Calu3 (cell line): ENCODE results near the gene TTLL11. TPM values are rescaled to one million over a fixed set of nuclear protein-coding genes. Genes with fewer than 3 reads are reported as not detected.

Source experiments
- BruUV-seq: library from RNA; stranded (reverse); fragments of 400-500 nt; replicated peaks from 2 replicates; lab custom pipeline; 2021; lab: Mats Ljungman, UMichigan
- CTCF ChIA-PET: fragments of 300-600 bp; sonication (Branson Sonifier 250); formaldehyde crosslinking; loops from one replicate; lab custom pipeline; 2022; ENCODE audit warnings: antibody characterized with exemption; lab: Charles Lee
- DNase-seq: peaks from one replicate; pipeline ENCODE4 v3.0.0; 2022
- H3K27ac Mint-ChIP-seq: one replicate; pipeline ENCODE4 v1.8.0; 2022; ENCODE audit warnings: mixed read lengths; ENCODE audit not compliant: unreplicated experiment
- H3K27me3 Mint-ChIP-seq: one replicate; pipeline ENCODE4 v1.8.0; 2022; ENCODE audit warnings: mixed read lengths; ENCODE audit not compliant: unreplicated experiment
- H3K36me3 Mint-ChIP-seq: one replicate; pipeline ENCODE4 v1.8.0; 2022; ENCODE audit warnings: mild to moderate bottlenecking, moderate library complexity, mixed read lengths; ENCODE audit not compliant: insufficient read depth, unreplicated experiment
- H3K4me1 Mint-ChIP-seq: one replicate; pipeline ENCODE4 v1.8.0; 2022; ENCODE audit warnings: mild to moderate bottlenecking, low read depth, mixed read lengths; ENCODE audit not compliant: unreplicated experiment
- H3K4me3 Mint-ChIP-seq: one replicate; pipeline ENCODE4 v1.8.0; 2022; ENCODE audit warnings: mild to moderate bottlenecking, low read depth, moderate library complexity, mixed read lengths; ENCODE audit not compliant: unreplicated experiment
- H3K9me3 Mint-ChIP-seq: one replicate; pipeline ENCODE4 v1.8.0; 2022; ENCODE audit warnings: low read depth, mixed read lengths; ENCODE audit not compliant: unreplicated experiment
- CTCF ChIP-seq: fragments of 200-600 bp; IDR thresholded peaks from one replicate; pipeline ENCODE4 v1.8.0; 2022; ENCODE audit warnings: antibody characterized with exemption; ENCODE audit not compliant: unreplicated experiment
- intact Hi-C: fragments of 100-400 bp; cut with micrococcal nuclease; formaldehyde crosslinking; loops from one replicate; pipeline ENCODE4 v1.10.0; 2022; ENCODE audit not compliant: unreplicated experiment
- total RNA-seq: library from RNA; stranded (reverse); gene quantifications from 2 replicates; pipeline ENCODE4 v1.2.3, GENCODE V29; 2022

TTLL11 gene
- total RNA-seq, 1 experiment from 2014 or later, result 10.5 TPM

- DNase-seq, result no peak
- Mint-ChIP-seq H3K9me3 (no peaks in the 10 kb centered on the region), H3K27ac (no peak overlapping the region), H3K36me3 (no peaks in the 10 kb centered on the region), H3K4me3 (no peak overlapping the region), H3K4me1 (peaks cover 55% of the 10 kb centered on the region), H3K27me3 (no peaks in the 10 kb centered on the region)
- BruUV-seq, result no TSS peak
- intact Hi-C loops, result no loop called here
- CTCF ChIA-PET, result no interaction called here
- TF ChIP-seq CTCF, result no peak
These were observed 134.6 kb downstream of the TTLL11 start for GRCh38 chr9:121958530-121958929.

GRCh38 chr9:121956808-121957207 lies 136.3 kb downstream of the TTLL11 start:
- Mint-ChIP-seq H3K36me3 (no peaks in the 10 kb centered on the region), H3K27me3 (no peaks in the 10 kb centered on the region), H3K4me3 (no peak overlapping the region), H3K9me3 (no peaks in the 10 kb centered on the region), H3K27ac (no peak overlapping the region), H3K4me1 (peaks cover 43% of the 10 kb centered on the region)
- intact Hi-C loops, result no loop called here
- no peak for TF ChIP-seq CTCF
- CTCF ChIA-PET, result no interaction called here
- DNase-seq, result no peak
- no TSS peak for BruUV-seq

GRCh38 chr9:121955649-121956048 lies 137.5 kb downstream of the TTLL11 start:
- CTCF ChIA-PET, result no interaction called here
- intact Hi-C loops, result no loop called here
- Mint-ChIP-seq H3K9me3 (no peaks in the 10 kb centered on the region), H3K36me3 (no peaks in the 10 kb centered on the region), H3K4me3 (no peak overlapping the region), H3K27ac (no peak overlapping the region), H3K27me3 (no peaks in the 10 kb centered on the region), H3K4me1 (peaks cover 34% of the 10 kb centered on the region)
- BruUV-seq, result no TSS peak
- DNase-seq, result no peak
- no peak for TF ChIP-seq CTCF

GRCh38 chr9:121954477-121955140 lies 138.5 kb downstream of the TTLL11 start:
- Mint-ChIP-seq H3K27ac (no peak overlapping the region), H3K27me3 (no peaks in the 10 kb centered on the region), H3K9me3 (no peaks in the 10 kb centered on the region), H3K4me3 (no peak overlapping the region), H3K4me1 (peaks cover 29% of the 10 kb centered on the region), H3K36me3 (no peaks in the 10 kb centered on the region)
- intact Hi-C loops, result no loop called here
- no TSS peak for BruUV-seq
- CTCF ChIA-PET, result no interaction called here
- no peak for DNase-seq
- no peak for TF ChIP-seq CTCF
